Measurements from ENCODE around the gene ATP6V1E1. TPM values are rescaled to one million over a fixed set of nuclear protein-coding genes. Genes with fewer than 3 reads are reported as not detected.

The ATP6V1E1 gene
- total RNA-seq, 1 experiment from 2014 or later, result 91.6 TPM

DNA sequence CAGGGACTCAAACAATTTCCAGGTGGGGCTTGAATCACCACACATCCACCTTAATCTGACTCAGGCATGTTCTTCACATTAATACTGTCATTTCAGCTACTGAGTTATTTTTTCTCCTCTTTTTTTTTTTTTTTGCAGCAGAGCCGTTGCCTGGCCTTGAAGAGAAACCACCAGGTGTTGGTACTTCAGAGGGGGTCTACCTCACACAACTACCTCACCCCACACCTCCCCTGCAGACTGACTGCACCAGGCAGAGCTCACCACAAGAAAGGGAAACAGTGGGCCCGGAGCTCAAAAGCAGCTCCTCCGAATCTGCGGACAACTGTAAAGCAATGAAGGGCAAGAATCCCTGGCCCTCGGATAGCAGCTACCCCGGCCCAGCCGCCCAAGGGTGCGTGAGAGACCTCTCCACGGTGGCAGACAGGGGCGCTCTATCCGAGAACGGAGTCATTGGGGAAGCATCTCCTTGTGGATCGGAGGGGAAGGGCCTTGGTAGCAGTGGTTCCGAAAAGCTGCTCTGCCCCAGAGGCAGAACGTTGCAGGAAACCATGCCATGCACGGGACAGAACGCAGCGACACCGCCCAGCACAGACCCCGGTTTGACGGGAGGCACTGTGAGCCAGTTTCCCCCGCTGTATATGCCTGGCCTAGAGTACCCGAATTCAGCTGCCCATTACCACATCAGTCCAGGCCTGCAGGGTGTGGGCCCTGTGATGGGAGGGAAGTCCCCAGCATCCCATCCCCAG lies 80.4 kb downstream of the ATP6V1E1 start:
- Histone ChIP-seq H3K36me3 (ENCODE audit: insufficient read depth, low read length) (no peaks in the 10 kb centered on the region), H3K27me3 (ENCODE audit: low read length) (no peaks in the 10 kb centered on the region), H3K4me3 (ENCODE audit: low read length) (no peak overlapping the region), H3K4me1 (ENCODE audit: low read length) (no peaks in the 10 kb centered on the region), H3K4me2 (ENCODE audit: low read depth, low read length, poor library complexity, severe bottlenecking) (no peak overlapping the region), H4K20me1 (ENCODE audit: insufficient read depth, low read depth, low read length) (no peaks in the 10 kb centered on the region), H2AFZ (ENCODE audit: low read length) (no peak overlapping the region), H3K9me2 (replicated peaks; ENCODE audit: insufficient read depth, low read length) (no peaks in the 10 kb centered on the region), H3K79me2 (ENCODE audit: low read length) (no peaks in the 10 kb centered on the region), H3K9ac (ENCODE audit: low read length) (no peak overlapping the region), H3K27ac (ENCODE audit: low read length) (no peak overlapping the region), H3K9me3 (ENCODE audit: low read length) (no peaks in the 10 kb centered on the region)
- no peak for DNase-seq

DNA sequence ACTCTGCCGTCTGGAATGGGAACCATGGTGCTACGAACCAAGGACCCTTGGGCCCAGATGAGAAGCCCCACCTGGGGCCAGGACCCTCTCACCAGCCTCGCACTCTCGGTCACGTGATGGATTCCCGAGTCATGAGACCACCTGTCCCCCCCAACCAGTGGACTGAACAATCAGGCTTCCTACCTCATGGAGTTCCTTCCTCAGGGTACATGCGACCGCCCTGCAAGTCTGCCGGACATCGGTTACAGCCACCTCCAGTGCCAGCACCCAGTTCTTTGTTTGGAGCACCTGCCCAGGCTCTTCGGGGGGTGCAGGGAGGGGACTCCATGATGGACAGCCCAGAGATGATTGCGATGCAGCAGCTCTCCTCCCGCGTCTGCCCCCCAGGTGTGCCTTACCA lies 86.1 kb downstream of the ATP6V1E1 start:
- Histone ChIP-seq H3K27ac (ENCODE audit: low read length) (no peak overlapping the region), H3K9ac (ENCODE audit: low read length) (no peak overlapping the region), H3K4me3 (ENCODE audit: low read length) (no peak overlapping the region), H3K36me3 (ENCODE audit: insufficient read depth, low read length) (no peaks in the 10 kb centered on the region), H3K4me2 (ENCODE audit: low read depth, low read length, poor library complexity, severe bottlenecking) (no peak overlapping the region), H2AFZ (ENCODE audit: low read length) (no peak overlapping the region), H3K9me3 (ENCODE audit: low read length) (no peaks in the 10 kb centered on the region), H3K79me2 (ENCODE audit: low read length) (no peaks in the 10 kb centered on the region), H3K27me3 (ENCODE audit: low read length) (no peaks in the 10 kb centered on the region), H3K9me2 (replicated peaks; ENCODE audit: insufficient read depth, low read length) (no peaks in the 10 kb centered on the region), H4K20me1 (ENCODE audit: insufficient read depth, low read depth, low read length) (no peaks in the 10 kb centered on the region), H3K4me1 (ENCODE audit: low read length) (no peaks in the 10 kb centered on the region)
- no peak for DNase-seq

Other genes starting within 250 kb of the ATP6V1E1 start
- gene SLC25A18, start 65.3 kb downstream of the ATP6V1E1 start, total RNA-seq (2014; rRNA removed; shearing (Covaris generic); ENCODE audit: low replicate concordance), result not detected in 2 replicates
- 37.6 and 56.9 TPM in 2 replicates for gene BCL2L13, start 10.0 kb upstream of the ATP6V1E1 start, total RNA-seq (2014; rRNA removed; shearing (Covaris generic); ENCODE audit: low replicate concordance)
- 51.7 and 142 TPM in 2 replicates for gene BID, start 145.7 kb upstream of the ATP6V1E1 start, total RNA-seq (2014; rRNA removed; shearing (Covaris generic); ENCODE audit: low replicate concordance)

All from Karpas-422 (cell line).